ENCODE data around the gene STAC.

The STAC gene, protein sequence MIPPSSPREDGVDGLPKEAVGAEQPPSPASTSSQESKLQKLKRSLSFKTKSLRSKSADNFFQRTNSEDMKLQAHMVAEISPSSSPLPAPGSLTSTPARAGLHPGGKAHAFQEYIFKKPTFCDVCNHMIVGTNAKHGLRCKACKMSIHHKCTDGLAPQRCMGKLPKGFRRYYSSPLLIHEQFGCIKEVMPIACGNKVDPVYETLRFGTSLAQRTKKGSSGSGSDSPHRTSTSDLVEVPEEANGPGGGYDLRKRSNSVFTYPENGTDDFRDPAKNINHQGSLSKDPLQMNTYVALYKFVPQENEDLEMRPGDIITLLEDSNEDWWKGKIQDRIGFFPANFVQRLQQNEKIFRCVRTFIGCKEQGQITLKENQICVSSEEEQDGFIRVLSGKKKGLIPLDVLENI

DNA sequence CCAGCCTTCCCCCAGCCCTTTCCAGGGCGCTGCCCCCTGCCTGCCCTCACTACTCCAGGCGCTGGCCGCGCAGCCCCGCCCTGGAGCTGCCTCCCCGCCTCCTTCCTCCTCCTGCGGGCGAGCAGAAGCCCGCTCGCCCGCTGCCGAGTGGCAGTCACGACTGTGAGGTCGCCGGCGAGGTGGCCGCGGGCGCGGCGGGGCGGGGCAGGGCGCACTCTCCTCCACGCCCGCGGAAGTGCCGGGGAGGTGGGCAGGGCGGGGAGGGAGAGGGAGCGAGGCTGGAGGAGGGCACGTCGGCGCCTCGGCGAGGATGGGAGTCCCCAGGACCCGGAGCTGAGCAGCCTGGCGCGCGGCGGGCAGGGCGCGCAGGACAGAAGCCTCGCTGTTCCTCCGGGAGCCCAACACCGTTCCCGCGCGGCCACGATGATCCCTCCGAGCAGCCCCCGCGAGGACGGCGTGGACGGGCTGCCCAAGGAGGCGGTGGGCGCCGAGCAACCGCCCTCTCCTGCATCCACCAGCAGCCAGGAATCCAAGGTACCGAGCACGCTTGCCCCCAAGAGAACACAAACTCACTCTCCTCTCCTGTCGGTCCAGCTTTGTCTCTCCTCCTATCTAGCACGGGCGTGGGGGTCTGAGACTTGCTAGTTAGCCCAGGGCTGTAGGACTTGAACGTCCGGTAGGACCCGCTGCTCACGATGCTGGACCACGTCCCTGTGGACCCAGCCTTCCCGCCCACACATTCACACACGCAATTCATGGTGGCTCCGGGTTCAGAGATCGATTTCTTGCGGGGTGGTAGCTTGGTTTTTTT lies at the start of gene STAC:
Gene STAC, plus strand, starts transcription at position 284 of the 811 bp plus-strand sequence. Its CDS starts 140 bp downstream, at position 424.
- no peak for DNase-seq

DNA sequence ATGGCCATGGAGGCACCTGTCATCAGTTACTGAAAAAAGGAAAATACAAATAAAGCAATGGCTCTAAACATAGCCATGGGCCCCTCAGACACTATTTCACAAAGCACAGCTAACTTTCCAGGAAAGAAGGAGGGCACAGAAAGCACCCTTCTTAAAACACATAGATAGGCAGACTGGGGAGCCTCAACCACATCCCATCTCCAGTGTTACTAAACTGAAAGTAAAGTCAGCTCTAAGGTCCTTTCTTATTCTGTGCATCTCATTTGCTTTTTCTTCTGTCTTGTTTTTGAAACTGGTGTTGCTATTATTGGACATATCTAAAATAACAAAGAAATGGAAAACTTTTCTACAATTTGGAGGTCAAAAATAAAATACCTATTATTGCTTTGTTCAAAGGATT lies 48.2 kb upstream of the STAC start:
- no peak for DNase-seq

DNA sequence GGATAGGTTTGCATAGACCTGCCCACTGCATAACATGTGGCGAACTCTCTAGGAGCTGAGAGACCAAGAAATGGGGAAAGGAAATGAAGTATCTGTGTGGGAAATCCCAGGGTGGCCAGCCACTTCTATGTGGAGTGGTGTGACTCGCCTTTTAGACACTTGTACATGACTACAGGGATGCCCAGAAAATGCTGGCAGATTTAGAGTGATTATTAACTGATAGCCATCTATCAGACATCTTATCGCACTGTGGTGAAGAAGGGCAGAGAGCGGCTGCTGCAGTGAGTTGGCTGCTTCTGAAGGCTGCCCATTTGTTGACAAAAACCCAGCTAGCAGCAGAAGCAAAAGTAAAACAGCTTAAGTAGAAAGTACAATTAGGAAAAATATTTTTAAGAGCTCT lies 18.1 kb upstream of the STAC start:
- DNase-seq: no peak

DNA sequence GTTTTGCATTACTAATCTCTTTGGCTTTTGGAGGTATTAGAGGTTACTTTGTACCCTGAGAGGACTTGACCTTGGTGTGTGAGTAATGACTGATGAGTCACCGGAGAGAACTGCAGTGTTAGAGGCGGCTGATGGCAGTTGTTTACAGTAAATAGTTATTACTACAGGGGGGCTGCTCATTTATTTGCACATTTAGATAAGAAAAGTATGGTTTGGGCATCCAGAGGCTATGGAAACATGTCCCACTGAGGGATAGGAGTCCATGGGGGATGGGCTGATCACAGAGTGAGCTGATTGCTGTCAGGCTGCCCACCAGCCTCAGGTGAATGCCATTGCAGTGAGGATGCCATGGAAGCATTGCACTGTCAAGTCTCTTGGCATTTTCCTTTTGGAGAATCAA lies 17.3 kb upstream of the STAC start:
- no peak for DNase-seq

DNA sequence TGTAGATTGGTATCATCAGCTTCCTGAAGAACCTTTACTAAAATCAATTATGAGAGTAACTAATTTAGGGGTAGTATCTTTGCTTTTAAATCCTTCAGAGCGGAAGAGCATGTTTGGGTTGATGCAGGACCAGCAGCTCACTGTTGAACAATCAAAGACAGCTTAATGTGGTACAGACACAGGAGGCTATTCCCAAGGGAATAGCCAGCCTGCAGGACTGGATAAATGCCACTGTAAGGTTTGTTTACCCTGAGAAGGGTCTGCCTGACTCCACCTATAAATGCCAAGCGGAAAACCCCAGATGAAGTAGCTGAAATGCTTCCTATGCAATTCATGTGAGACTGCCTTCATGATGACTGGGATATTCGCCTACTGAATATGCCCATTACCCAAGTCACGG lies 16.0 kb upstream of the STAC start:
- no peak for DNase-seq

DNA sequence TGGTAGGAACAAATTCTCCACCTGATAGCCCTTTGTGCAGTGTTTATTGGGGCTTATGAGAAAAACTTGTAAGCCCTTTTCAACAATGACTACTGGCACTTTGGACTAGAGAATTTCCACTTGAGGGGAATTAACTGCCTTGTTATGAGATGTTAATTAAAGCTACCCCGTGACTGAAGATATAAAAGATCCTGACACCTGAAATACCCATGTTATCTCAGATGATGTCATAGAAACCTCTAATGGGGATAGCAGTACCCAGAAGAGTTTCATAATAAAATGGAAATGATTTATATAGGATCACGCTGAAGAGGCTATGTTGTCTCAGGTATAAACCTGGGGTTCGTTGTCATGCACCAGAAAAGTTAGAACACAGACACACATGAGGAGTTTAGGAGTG lies 14.5 kb upstream of the STAC start:
- DNase-seq: no peak

DNA sequence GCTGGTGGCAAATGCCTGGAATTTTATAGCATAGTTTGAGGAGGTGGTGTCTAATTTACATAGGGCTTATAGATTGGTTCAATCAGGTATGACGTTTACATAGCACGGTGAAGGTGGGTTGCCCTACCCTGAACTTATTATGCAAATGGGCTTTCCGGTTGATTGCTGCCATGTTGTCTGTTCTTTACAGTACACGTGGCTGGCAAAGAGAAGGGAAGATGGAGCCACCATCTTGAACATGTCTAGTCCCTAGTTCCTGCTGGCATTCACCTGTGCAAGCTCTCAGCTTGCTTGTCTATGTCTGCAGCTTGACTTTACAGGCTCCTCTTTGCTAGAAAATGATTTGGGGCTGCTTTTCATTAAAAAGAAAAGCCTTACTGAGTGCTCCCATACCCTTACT lies 14.0 kb upstream of the STAC start:
- DNase-seq: no peak

DNA sequence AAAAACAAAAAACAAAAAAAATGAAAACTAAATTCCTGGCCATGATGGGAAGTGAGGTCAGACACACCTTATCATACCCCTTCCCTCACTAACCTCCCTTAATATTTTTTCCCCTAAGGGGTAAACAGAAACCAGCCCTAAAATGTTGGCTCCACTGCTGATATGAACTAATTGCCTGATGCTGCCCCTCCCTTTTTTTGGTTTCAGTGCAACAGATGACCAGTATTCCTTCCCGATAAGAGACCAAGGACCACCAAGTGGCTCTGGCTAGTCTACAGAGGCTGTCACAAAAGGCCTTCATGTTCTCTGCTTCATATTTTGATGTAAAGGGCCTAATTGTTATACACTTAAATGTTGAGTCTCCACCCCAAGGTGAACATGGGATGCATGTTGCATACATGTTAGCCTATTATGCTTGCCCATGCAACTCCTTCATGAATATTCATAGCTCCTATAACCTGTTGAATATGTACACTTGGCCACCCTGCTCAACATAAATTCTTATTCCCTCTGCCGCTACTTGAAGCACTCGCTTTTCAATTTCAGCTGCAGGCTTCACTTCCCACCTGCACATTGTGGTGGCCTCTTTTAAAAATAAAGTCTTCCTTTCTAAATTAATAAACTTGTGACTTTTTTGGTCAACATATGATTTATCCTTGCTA lies 12.3 kb upstream of the STAC start:
- no peak for DNase-seq

DNA sequence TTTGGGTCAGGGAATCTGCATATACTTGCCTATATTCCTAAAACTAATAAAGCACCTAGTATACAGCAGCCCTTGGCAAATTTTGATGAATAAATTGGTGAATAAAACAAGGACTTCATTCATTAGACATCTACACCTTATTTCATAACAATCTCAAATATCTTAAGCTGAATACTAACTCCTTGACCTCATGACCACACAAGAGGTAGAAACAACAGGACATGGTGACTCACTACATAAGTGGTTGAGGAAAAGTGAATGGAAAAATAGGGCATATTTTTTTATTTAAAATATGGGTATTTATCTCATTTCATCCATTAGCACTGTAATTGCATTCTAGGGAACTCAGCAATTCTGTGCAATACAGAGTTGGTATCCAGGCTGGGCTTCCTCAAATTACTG lies 7.8 kb upstream of the STAC start:
- no peak for DNase-seq

DNA sequence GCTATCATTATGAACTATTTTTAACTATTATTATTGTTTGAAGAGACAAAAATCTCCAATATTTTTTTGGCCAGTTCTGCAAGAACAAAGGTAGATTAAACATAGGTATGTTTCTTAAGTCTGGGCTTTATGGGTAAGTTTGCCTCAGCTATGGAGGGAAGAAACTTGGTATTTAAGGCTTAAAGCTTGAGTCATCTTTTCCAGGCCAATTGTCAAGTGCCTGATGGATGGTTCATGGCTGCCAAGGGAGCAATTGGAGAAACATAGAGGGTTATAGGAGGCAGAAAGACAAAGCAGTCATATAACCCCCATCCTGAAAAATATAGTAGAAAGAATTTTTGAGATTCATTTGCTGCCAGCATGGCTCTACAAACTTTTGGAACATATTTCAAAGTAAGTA lies 7.2 kb upstream of the STAC start:
- DNase-seq: no peak

DNA sequence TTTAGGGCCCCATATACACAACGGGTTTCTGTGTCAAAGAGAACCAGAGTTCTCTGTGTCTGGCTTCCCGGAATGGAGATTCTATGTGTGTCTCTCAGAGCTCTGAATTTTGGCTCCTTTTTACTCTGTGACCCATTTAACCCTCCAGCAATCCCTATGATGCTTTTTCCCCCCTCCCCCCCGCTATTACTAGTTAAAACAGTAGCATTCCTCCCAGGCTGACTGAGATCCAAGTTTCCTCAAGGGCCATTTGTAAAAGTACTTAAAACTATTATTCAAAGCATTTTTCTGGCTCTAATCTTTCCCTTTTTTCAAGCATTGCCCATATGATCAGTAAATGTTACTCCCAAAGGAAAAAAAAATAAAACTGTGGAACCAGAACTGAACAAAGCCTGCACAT lies 6.6 kb upstream of the STAC start:
- no peak for DNase-seq

DNA sequence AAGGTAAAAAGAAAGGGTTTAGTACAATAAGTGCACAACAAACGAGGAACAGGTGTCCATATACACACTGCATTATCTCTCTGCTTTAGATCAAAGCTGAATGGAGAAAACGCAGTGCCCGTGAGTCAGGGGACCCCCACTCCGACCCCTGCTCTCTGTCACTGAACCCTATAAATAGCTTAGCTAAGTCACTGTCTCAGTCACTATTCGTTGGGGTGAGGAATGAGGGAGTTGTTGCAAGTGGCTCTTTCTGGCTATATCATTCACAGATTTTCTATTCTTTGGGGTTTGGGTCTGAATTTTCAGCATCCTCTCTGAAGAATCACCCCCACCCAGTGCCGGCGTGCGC lies 458 bp upstream of the STAC start:
- no peak for DNase-seq

DNA sequence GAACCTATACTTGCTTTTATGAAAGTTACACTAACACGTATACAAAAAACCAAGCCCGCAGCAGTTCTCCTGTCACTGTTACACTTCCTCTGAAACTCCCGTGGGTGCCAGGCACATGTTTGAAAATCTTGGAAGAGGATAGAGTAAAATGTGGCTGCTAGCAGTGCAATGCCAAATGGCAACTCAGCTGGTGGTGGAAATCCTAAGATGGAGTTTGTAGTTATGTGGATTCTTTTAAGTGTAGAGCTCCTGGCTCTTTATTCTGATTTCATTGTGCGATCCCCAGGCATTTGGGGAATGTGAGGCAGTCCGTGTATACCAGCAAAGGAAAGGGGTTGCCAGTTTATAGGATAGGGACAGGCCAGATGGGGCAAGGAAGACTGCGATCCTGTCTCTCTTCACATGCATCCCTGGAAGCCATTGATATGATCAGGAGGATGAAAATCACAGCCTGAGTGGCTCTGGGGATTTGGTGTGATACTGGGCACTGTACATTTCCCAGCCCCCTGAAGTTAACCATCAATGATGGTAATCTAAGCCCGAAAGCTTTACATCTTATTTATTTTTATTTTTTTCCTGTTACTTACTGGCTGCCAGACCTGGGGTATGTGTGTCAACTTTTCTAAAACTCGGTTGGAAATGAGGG lies 1.1 kb downstream of the STAC start:
- DNase-seq: no peak

DNA sequence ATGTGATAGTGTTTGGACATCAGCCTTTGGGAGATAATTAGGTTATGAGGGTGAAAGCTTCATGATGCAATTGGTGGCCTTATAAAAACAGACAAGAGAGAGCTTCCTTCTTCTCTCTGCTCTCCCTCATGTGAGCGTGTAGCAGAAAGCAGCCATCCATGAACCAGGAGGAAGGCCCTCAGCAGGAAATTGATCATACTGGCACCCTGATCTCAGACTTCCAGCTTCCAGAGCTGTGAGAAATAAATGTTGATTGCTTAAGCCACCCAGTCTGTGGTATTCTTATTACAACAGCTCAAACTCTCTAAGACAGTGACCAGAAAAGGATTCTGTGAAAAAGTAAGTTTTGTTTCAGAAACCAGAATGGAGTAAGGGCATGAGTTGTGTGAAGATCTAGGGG lies 13.3 kb downstream of the STAC start:
- DNase-seq: no peak

DNA sequence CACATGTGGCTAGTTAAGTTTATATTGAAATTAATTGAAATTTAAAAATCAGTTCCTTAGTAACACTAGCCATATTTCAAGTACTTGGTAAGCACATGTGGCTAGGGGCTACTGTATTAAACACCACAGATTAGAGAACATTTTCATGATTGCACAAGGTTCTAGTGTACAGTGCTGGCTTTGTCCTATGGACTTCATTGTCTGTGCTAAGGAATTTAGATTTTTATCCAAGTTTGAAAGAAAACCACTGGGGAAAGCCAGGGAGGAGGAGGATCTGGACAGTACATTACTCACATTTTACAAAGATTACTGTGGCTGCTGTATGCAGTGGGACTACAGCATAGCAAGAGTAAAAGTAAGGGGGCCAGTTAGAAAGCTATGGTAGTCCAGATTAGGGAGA lies 13.9 kb downstream of the STAC start:
- no peak for DNase-seq

DNA sequence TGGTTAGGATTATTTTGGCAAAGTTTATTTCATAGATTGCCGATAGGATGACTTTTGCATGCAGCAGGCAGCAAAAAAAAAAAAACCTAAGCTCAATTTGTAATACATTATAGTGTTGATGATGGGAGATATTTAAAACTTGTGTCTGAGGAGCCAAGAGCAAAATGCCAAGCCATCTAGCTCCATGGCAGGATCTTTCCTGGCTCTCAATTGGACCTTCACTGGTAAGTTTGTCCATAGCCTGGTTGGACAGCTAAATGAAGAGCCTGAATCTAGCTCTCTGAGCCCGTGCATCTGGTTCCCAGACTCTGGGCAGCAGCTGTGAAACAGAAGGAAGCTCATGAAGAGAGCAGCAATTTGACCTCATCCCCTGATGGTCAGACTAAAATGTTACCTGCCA lies 17.5 kb downstream of the STAC start:
- DNase-seq: no peak

DNA sequence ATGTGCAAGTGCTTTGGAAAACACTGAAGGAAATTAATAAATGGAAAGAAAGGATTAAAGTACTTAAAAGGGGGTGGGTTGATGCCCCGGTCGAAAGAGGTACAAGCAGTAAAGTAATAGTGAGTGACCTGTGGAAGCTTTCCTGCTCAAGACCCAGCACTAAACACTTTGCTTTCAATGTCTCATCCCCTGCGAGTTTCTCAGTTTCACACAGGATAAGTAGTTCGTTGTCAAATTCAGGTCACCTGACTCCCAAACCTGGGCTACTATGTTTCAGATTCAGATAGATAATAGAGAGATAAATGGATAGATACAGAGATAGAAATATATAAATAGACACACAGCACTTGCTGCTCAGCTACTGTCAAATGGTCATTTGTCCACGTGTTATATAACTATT lies 19.6 kb downstream of the STAC start:
- DNase-seq: no peak

DNA sequence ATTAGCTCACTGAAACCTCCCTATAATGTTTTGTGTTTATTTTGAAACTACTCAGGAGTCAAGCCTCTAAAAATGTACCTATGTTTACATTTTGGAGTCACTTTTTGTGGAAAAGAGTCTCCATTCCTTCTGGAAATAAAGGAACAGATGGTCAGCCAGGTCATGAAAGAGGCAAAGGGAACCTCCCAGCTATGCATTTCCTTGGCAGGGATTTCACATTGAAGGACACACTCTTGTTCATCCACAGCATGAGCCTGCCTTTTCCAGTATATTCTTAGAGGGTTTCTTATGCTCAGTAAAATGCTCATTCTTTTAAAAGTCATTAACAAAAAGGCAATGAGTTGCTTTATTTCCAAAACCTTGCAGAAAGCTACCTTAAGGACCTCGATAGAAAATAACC lies 20.8 kb downstream of the STAC start:
- DNase-seq: no peak

DNA sequence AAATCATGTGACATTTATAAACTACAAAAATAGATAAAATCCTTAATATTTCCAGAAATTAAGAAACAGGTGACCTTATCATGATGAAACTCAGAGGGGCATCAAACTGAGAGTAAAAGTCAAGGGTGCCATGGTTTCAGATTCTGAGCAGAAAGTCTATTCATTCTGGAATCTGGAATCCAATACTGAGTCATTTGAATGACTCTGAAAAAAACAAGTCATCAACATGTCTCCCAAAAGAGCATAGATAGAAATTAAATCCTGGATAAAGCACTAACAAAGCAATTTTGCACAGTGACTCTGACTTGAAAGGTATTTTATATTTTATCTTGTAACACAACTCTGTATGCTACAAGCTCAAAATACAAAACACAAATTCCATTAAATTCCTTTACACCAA lies 23.4 kb downstream of the STAC start:
- DNase-seq: no peak

DNA sequence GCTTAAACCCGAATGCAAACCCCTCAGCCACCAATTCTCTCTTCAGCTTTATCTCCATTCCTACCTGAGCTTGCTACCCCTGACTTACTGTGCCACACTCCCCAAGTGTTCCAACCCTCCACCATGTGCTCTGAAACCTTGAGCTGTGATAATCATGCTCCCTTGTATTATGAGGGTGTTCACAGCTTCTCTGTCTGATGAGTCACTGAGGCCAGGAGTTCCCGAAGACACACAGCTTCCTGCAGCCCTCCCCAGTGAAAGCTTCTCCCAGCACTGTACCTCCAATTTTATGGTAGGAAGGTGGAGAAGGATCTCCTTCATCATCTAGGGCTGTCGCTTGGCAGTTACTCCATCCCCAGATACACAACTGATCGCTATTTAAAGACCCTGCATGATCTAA lies 24.9 kb downstream of the STAC start:
- no peak for DNase-seq

DNA sequence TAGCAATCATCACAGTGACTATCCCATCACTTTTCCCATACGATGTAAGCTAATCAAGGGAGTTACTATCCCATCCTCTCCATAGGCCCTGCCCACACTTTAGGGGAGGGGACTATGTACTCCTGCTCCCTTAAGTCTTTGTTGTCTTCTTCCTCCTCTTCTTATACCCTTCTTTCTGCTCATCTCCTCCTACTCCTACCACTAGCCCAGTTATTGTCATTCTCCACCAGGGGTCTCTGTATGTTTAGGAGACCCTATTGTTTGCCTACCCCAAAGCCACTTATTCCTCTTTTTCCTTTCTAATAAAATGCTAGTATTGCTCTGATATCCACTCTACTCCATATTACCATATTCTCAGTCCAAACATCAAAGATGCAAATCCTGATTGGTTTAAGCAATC lies 27.8 kb downstream of the STAC start:
- no peak for DNase-seq

DNA sequence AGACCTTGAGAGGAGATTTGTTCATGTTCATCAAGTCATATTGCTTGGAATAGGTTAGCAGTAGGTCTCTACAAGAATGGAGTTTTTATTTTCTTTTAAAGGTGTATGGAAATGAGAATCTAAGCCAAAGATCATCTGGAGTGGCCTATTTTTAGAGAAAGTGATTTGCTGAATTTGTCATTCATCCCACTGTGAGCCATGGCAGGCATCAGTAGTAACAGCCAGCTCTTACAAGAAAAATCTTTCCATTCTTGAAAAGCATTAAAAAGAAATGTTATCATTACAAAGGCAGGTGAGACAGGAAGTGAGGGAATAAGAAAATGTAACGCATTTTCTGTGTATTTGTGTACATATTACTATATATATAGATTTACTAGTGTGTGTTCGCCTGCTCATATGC lies 29.6 kb downstream of the STAC start:
- DNase-seq: no peak

DNA sequence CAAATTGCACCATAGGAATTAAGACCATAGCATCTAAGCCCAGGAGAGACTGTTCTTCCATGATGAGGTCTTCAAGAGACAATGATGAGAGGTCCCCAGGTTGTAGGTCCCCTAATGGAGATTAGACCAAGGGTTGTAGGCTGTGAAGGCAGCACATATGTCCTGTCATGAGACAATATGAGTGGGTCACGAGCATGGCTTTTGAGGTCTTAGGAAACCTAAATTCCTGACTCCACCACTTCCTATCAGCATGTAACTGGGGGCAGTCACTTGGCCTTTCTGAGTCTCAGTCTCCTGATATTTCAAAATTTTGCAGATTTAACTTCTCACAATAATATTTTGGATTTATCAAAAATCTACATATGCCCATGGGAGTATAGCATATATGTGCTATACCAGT lies 31.3 kb downstream of the STAC start:
- DNase-seq: no peak

DNA sequence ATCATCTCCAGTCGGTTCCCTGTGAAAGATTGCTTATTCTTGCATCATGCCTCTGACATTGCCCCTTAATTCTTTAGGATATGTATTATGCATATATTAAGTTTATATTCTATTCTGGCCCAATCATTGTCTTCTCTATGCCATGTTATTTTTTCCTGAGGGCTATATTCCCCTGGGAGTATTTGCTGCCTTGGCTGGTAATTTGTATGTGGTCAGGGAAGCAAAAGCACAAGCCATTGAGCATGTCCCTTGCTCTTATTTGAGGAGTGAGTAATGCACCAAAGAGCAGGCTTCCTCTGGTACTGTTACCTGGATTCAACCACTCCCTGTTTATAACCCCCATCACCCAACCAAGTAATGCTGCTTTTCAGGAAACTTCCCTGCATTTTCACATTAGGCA lies 36.3 kb downstream of the STAC start:
- DNase-seq: no peak

All from stimulated activated naive CD4-positive, alpha-beta T cell (primary cell).